Endothelial cell of umbilical vein (primary cell): ENCODE measurements around the gene INSRR. TPM values are rescaled to one million over a fixed set of nuclear protein-coding genes. Genes with fewer than 3 reads are reported as not detected.

Experiments
- BruUV-seq: library from RNA; stranded (reverse); fragments of 400-500 nt; replicated peaks from 2 replicates; lab custom pipeline; 2021; lab: Mats Ljungman, UMichigan
- CTCF ChIA-PET: fragments of 300-600, 350-600 bp; sonication (Branson Sonifier 250); formaldehyde crosslinking; loops from one replicate; lab custom pipeline; 2021; ENCODE audit warnings: antibody characterized with exemption, inconsistent platforms; lab: Charles Lee
- POLR2A ChIA-PET: fragments of 300-600, 350-600 bp; sonication (Branson Sonifier 250); formaldehyde crosslinking; loops from one replicate; lab custom pipeline; 2021; ENCODE audit warnings: antibody characterized with exemption, inconsistent platforms; lab: Charles Lee
- DNase-seq: peaks from one replicate; pipeline ENCODE4 v3.0.0-alpha.2; 2011; ENCODE audit warnings: low read depth, low spot score
- FAIRE-seq: peaks from 2 replicates; lab custom pipeline; 2011; peaks lifted over from hg19 to GRCh38; lab: Jason Lieb, UNC
- H2AFZ ChIP-seq: 2 replicates; pipeline ENCODE4 v1.6.0; 2012; ENCODE audit warnings: low read depth, low read length, control low read depth, inconsistent platforms
- H3K27ac ChIP-seq: 2 replicates; pipeline ENCODE4 v1.5.1; 2011; ENCODE audit warnings: low read depth, mild to moderate bottlenecking, control low read depth, low read length, moderate library complexity; ENCODE audit not compliant: insufficient read depth
- H3K27me3 ChIP-seq, 2 experiments: 2 replicates each; pipeline versions ENCODE4 v1.6.0 to v1.6.1; 2011; ENCODE audit warnings: low read length in 2 of 2, mixed read lengths in 1 of 2; ENCODE audit not compliant: control insufficient read depth in 2 of 2, insufficient read depth in 2 of 2
- H3K36me3 ChIP-seq, 2 experiments: 2 replicates in 1 of 2; 3 replicates in 1 of 2; pipeline ENCODE4 v1.5.1; 2011; ENCODE audit warnings: low read length in 2 of 2, mild to moderate bottlenecking in 1 of 2, moderate library complexity in 1 of 2; ENCODE audit not compliant: control insufficient read depth in 2 of 2, insufficient read depth in 2 of 2; ENCODE audit errors: extremely low read depth in 1 of 2
- H3K4me1 ChIP-seq: 3 replicates; pipeline ENCODE4 v1.5.1; 2011; ENCODE audit warnings: mild to moderate bottlenecking, low read length; ENCODE audit not compliant: control insufficient read depth, insufficient read depth; ENCODE audit errors: extremely low read depth
- H3K4me2 ChIP-seq: 2 replicates; pipeline ENCODE4 v1.6.1; 2011; ENCODE audit warnings: low read length, control low read depth, mixed read lengths; ENCODE audit not compliant: insufficient read depth
- H3K4me3 ChIP-seq, 3 experiments: fragments of 200-600 bp in 1 of 3; sonication (generic), shearing (Covaris generic) in 1 of 3; replicated peaks in 1 of 3; 2 replicates each; pipeline ENCODE4 v1.5.1; 2011 to 2016; ENCODE audit warnings: control low read depth in 3 of 3, low read length in 3 of 3, mild to moderate bottlenecking in 2 of 3, inconsistent platforms in 1 of 3, low read depth in 1 of 3, moderate library complexity in 1 of 3; ENCODE audit not compliant: insufficient read depth in 1 of 3
- H3K79me2 ChIP-seq: 2 replicates; pipeline ENCODE4 v1.6.0; 2012; ENCODE audit warnings: low read length, inconsistent platforms; ENCODE audit not compliant: control insufficient read depth, insufficient read depth
- H3K9ac ChIP-seq: replicated peaks from 2 replicates; pipeline ENCODE3; 2011; ENCODE audit warnings: low read length, control low read depth; ENCODE audit not compliant: insufficient read depth; ENCODE audit errors: extremely low read depth
- H3K9me1 ChIP-seq: replicated peaks from 3 replicates; pipeline ENCODE4 v1.6.0; 2011; ENCODE audit warnings: mild to moderate bottlenecking, low read length; ENCODE audit not compliant: control insufficient read depth, insufficient read depth; ENCODE audit errors: extremely low read depth
- H3K9me3 ChIP-seq: replicated peaks from 2 replicates; pipeline ENCODE4 v1.5.1; 2012; ENCODE audit warnings: low read length, inconsistent platforms; ENCODE audit not compliant: control insufficient read depth, insufficient read depth
- H4K20me1 ChIP-seq: replicated peaks from 2 replicates; pipeline ENCODE3; 2011; ENCODE audit warnings: mild to moderate bottlenecking, low read length; ENCODE audit not compliant: control insufficient read depth, insufficient read depth; ENCODE audit errors: extremely low read depth
- CTCF ChIP-seq, 2 donors: IDR thresholded peaks; 1 replicate in 1 of 2; 2 replicates in 1 of 2; pipeline ENCODE4 v1.5.1; 2011; ENCODE audit warnings: low read length in 2 of 2, mild to moderate bottlenecking in 2 of 2, moderate library complexity in 2 of 2, control low read depth in 1 of 2, inconsistent platforms in 1 of 2, low read depth in 1 of 2; ENCODE audit not compliant: insufficient read depth in 1 of 2; ENCODE audit errors: extremely low read depth in 1 of 2
- EZH2 ChIP-seq: IDR thresholded peaks from 2 replicates; pipeline ENCODE4 v1.6.1; 2012; ENCODE audit warnings: borderline replicate concordance, low read depth, mild to moderate bottlenecking, moderate library complexity, low read length, inconsistent platforms; ENCODE audit not compliant: severe bottlenecking
- FOS ChIP-seq: IDR thresholded peaks from 2 replicates; pipeline ENCODE4 v1.6.1; 2011; ENCODE audit warnings: mild to moderate bottlenecking, low read length, moderate library complexity, borderline replicate concordance; ENCODE audit not compliant: insufficient read depth
- GATA2 ChIP-seq: IDR thresholded peaks from 2 replicates; pipeline ENCODE4 v1.7.0; 2011; ENCODE audit warnings: low read depth, mild to moderate bottlenecking, moderate library complexity, mixed read lengths, low read length; ENCODE audit not compliant: insufficient read length, insufficient read depth
- JUN ChIP-seq: IDR thresholded peaks from 2 replicates; pipeline ENCODE4 v1.6.1; 2011; ENCODE audit warnings: borderline replicate concordance, low read depth; ENCODE audit not compliant: insufficient read length, insufficient read depth
- MAX ChIP-seq: IDR thresholded peaks from 2 replicates; pipeline ENCODE4 v1.6.1; 2011; ENCODE audit not compliant: insufficient read depth, insufficient read length
- MYC ChIP-seq: IDR thresholded peaks from one replicate; pipeline ENCODE4 v1.6.1; 2011; ENCODE audit warnings: mild to moderate bottlenecking, low read depth, low read length
- POLR2A ChIP-seq: IDR thresholded peaks from 2 replicates; pipeline ENCODE4 v1.6.1; 2012; ENCODE audit warnings: low read depth, mild to moderate bottlenecking, control low read depth, low read length
- POLR2AphosphoS5 ChIP-seq: IDR thresholded peaks from 2 replicates; pipeline ENCODE4 v1.6.1; 2012; ENCODE audit warnings: low read depth, mild to moderate bottlenecking, control low read depth, low read length, moderate library complexity; ENCODE audit not compliant: insufficient read depth
- dilution Hi-C: fragments of 300-500 bp; cut with MboI; formaldehyde crosslinking; loops from one replicate; pipeline ENCODE4 v1.15.0; 2019; ENCODE audit warnings: low sequenced_read_pairs; ENCODE audit not compliant: extremely low pct_ligation_motif_present
- intact Hi-C: fragments of 100-400 bp; cut with micrococcal nuclease; formaldehyde crosslinking; loops from one replicate; pipeline ENCODE4 v1.10.0; 2022
- polyA plus RNA-seq, 4 experiments: library from polyadenylated mRNA; depleted of rRNA in 3 of 4; stranded (reverse) in 3 of 4; unstranded in 1 of 4; fragments of >200 nt; gene quantifications; 2 replicates each; pipeline versions ENCODE4 v1.2.1 to v1.2.3, GENCODE V29; 2011 to 2012; ENCODE audit warnings: missing spikeins in 1 of 4
- total RNA-seq: library from RNA; stranded (reverse); gene quantifications from 2 replicates; pipeline ENCODE4 v1.2.3, GENCODE V29; 2021

INSRR gene
- total and polyA plus RNA-seq, 2 donors (not counting 3 experiments of a cell fraction or from before 2014, with no cell fraction given) = not detected

- H3K27me3 ChIP-seq = peaks cover 40 to 42% of the 10 kb centered on the region in 2 experiments
- H3K9me3 ChIP-seq = no peaks in the 10 kb centered on the region
- H3K36me3 ChIP-seq = no peaks in the 10 kb centered on the region
- no peaks in the 10 kb centered on the region for H3K9me1 ChIP-seq
- peaks cover 9% of the 10 kb centered on the region for H3K4me1 ChIP-seq
- no TSS peak for BruUV-seq
- no peak overlapping the region for H3K9ac ChIP-seq
- no peaks in the 10 kb centered on the region for H3K79me2 ChIP-seq
- DNase-seq = no peak
- TF ChIP-seq MYC (no peak), POLR2A (no peak), POLR2AphosphoS5 (no peak), EZH2 (no peak), GATA2 (no peak), MAX (no peak), FOS (no peak), CTCF (IDR thresholded peaks at IDR 0.05; ENCODE audit: extremely low read depth in 1 of 2, insufficient read depth in 1 of 2, low read depth in 1 of 2, low read length in 2 of 2) (no peak), JUN (no peak)
- no peak overlapping the region for H3K27ac ChIP-seq
- FAIRE-seq = no peak
- no peaks in the 10 kb centered on the region for H4K20me1 ChIP-seq
- no peak overlapping the region for H3K4me2 ChIP-seq
- POLR2A ChIA-PET = no interaction called here
- no peak overlapping the region for H2AFZ ChIP-seq
- dilution Hi-C loops (no loop called here), intact Hi-C loops (no loop called here)
- no peak overlapping the region for H3K4me3 ChIP-seq
- CTCF ChIA-PET = interaction anchor here (2.2 kb wide), 1 partner anchor 28 kb away, joined by 8 read pairs; the partner anchor contains the start of gene NTRK1
These were observed 26.5 kb downstream of the INSRR start for GRCh38 chr1:156832434-156832833.
